IPS-NIHi7 (cell line): ENCODE data around the gene FARS2.

Source experiments
- DNase-seq: peaks from one replicate; pipeline ENCODE4 v3.0.0; 2012; ENCODE audit warnings: mixed read lengths; ENCODE audit errors: extremely low spot score

Gene FARS2

GRCh38 chr6:5466281-5467136, 205.2 kb downstream of the FARS2 start:
- DNase-seq: no peak

GRCh38 chr6:5468586-5468985, 207.3 kb downstream of the FARS2 start:
- no peak for DNase-seq

- DNase-seq: no peak
These were observed 208.0 kb downstream of the FARS2 start for GRCh38 chr6:5469101-5469846.

- DNase-seq: peak; percentile 75
These were observed 209.7 kb downstream of the FARS2 start for GRCh38 chr6:5471044-5471443.

- peak; percentile 72 for DNase-seq
These were observed 210.5 kb downstream of the FARS2 start for GRCh38 chr6:5471637-5472398.

- DNase-seq: no peak
These were observed 211.3 kb downstream of the FARS2 start for GRCh38 chr6:5472571-5472970.

GRCh38 chr6:5475779-5476178, 214.5 kb downstream of the FARS2 start:
- no peak for DNase-seq

GRCh38 chr6:5478380-5478779, 217.1 kb downstream of the FARS2 start:
- DNase-seq: no peak

GRCh38 chr6:5481033-5481432, 219.7 kb downstream of the FARS2 start:
- DNase-seq: no peak

- no peak for DNase-seq
These were observed 220.4 kb downstream of the FARS2 start for GRCh38 chr6:5481750-5482149.

GRCh38 chr6:5482619-5483018, 221.3 kb downstream of the FARS2 start:
- DNase-seq: no peak

GRCh38 chr6:5484692-5485091, 223.4 kb downstream of the FARS2 start:
- no peak for DNase-seq

GRCh38 chr6:5486214-5486613, 224.9 kb downstream of the FARS2 start:
- no peak for DNase-seq

- DNase-seq: no peak
These were observed 229.3 kb downstream of the FARS2 start for GRCh38 chr6:5490501-5491069.

- no peak for DNase-seq
These were observed 231.0 kb downstream of the FARS2 start for GRCh38 chr6:5492356-5492755.

GRCh38 chr6:5493806-5494205, 232.5 kb downstream of the FARS2 start:
- no peak for DNase-seq

GRCh38 chr6:5497896-5498578, 236.7 kb downstream of the FARS2 start:
- no peak for DNase-seq

- DNase-seq: no peak
These were observed 237.2 kb downstream of the FARS2 start for GRCh38 chr6:5498579-5498899.

GRCh38 chr6:5499644-5500306, 238.5 kb downstream of the FARS2 start:
- DNase-seq: no peak

GRCh38 chr6:5501837-5502236, 240.5 kb downstream of the FARS2 start:
- DNase-seq: no peak

- DNase-seq: no peak
These were observed 242.8 kb downstream of the FARS2 start for GRCh38 chr6:5504078-5504477.
